GM12865 (cell line): Measurements from ENCODE around the gene HMGA1.

ENCODE experiments used
- DNase-seq: peaks from one replicate; pipeline ENCODE4 v3.0.0; 2010; ENCODE audit warnings: low read depth
- H3K4me3 ChIP-seq: 2 replicates; pipeline ENCODE4 v1.5.1; 2011; ENCODE audit warnings: mild to moderate bottlenecking, low read depth, low read length, control low read depth
- CTCF ChIP-seq: IDR thresholded peaks from 2 replicates; pipeline ENCODE4 v1.5.1; 2011; ENCODE audit warnings: low read length, control low read depth, low read depth, inconsistent platforms; ENCODE audit not compliant: insufficient read depth; ENCODE audit errors: missing control alignments

Gene HMGA1

GRCh38 chr6:34196833-34197195 lies 39.9 kb upstream of the HMGA1 start:
- no peak for DNase-seq
- peak overlapping the region; percentile 52 for H3K4me3 ChIP-seq
- TF ChIP-seq CTCF = no peak

DNA sequence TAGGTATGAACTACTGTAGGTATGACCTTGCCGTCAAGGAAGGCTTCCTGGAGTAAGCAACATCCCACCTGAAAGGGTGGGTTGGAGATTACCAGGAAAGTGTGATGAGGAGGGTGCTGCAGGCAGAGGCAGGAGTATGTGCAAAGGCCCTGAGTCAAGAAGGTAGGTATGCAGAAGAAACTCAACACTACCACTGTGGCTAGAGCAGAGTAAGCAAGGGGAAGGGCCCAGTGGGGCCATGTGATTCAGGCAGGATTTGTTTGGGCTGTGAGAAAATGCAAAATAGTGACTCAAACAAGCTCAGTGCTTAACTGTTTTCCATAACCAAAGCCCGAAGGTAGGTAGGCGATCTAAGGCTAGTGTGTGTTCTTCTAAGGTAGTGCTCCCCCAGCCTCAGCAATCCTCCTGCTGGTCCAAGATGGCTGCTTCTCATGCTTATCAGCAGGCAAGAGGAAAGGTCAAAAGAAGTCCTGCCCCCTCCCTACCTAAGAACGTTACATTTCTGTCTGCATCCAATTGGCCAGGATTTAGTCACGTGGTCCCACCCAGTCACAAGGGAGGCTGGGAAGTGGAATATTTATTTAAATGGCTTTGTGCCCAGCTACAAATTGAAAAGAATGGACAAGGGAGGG lies 36.2 kb upstream of the HMGA1 start:
- TF ChIP-seq CTCF = no peak
- H3K4me3 ChIP-seq = no peak overlapping the region

DNA sequence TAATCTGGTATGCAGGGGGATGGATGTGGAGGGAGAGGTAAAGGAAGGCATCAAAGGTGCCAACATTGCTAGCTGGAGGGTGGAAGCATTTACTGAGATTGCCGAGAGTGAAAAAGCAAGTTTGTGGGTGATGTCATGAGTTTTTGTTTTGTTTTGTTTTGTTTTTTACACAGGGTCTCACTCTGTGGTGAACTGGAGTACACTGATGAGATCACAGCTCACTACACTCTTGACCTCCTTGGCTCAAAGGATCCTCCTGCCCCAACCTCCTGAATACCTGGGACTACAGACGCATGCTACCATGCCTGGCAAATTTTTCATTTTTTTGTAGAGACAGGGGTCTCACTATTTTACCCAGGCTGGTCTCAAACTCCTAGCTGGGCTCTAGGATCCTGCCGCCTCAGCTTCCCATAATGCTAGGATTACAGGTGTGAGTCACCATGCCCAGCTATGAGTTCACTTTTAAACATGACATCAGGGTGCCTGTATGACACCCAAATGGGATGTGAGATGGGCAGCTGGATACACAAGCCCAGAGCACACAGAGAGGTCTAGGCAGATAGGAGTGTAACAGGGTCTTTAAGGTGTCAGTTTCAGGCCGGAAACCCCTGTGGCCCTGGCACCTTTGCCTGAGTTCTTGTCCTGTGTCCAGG lies 35.1 kb upstream of the HMGA1 start:
- no peak overlapping the region for H3K4me3 ChIP-seq
- no peak for DNase-seq
- no peak for TF ChIP-seq CTCF

More for the DNA sequence above, 36.2 kb upstream of the HMGA1 start:
- DNase-seq = peak; percentile 42

DNA sequence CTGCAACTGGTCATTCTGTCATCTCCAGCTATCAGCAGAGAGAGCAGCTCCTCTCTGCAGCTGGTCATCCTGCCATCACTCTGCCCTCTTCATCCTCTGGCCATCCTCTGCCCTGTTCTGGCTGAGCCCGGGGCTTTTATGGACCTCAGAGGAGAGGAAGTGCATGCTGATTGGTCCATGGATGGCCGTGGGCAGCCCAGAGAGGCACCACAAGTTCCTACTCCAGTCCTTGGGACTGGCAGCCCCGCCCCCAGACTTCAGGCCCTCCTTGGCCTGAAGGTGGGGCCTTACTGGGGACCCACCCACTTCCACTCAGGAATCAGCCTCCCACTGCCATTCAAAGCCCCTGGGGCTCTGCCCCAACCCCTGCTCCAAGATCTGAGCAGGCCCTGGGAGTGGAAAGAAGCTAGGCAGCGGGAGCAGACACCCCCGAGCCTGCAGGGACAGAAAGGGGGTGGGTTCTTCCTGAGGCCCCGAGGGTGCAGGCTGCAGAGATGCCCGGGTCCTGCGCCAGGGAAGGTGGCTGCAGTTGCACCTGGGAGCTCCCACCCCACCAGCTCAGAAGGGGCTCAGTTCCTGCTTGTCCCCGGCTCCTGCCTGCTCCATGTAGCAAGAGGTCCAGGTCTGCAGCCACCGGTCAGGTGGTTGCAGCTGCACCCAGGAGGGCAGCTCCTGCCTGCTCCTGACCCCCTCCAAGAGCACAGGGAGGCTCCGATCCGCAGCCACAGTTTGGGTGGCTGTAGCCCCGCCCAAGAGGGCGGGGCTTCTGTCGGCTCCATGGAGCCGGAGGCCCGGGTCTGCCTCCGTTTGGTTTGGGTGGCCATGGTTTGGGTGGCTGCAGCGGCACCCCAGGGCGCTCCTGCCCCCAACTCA lies 34.1 kb upstream of the HMGA1 start:
- no peak overlapping the region for H3K4me3 ChIP-seq
- no peak for TF ChIP-seq CTCF
- DNase-seq = peak; percentile 25

DNA sequence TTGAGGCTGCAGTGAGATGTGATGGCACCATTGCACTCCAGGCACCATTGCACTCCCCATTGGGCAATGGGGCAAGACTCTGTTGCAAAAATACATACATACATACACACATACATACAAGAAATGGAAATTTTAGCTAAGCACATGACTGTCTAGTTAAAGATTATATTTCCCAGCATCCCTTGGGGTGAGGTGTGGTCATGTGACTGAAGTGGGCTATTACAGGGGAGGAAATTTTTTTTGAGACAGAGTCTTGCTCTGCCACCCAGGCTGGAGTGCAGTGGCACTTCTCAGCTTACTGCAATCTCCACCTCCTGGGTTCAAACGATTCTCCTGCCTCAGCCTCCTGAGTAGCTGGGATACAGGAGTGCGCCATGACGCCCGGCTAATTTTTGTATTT lies 32.0 kb upstream of the HMGA1 start:
- DNase-seq = no peak
- H3K4me3 ChIP-seq = no peak overlapping the region
- no peak for TF ChIP-seq CTCF

GRCh38 chr6:34205466-34205865 lies 31.2 kb upstream of the HMGA1 start:
- no peak overlapping the region for H3K4me3 ChIP-seq
- no peak for DNase-seq
- no peak for TF ChIP-seq CTCF
